ENCODE results near the gene CERS2. TPM values are rescaled to one million over a fixed set of nuclear protein-coding genes. Genes with fewer than 3 reads are reported as not detected.

CERS2 gene
- total and polyA plus RNA-seq, 10 of the 15 experiments (the other 5 are each of a cell fraction or from before 2014, with no cell fraction given): 9.2 to 87.9 (median 50.8) TPM

GRCh38 chr1:151003180-151003579 lies 28.5 kb upstream of the CERS2 start:
- Histone ChIP-seq H3K9me3 (replicated peaks; ENCODE audit: control insufficient read depth, insufficient read depth, low read length) (no peaks in the 10 kb centered on the region), H3K4me1 (ENCODE audit: control insufficient read depth, insufficient read depth, low read length) (peaks cover 7% of the 10 kb centered on the region), H2AFZ (ENCODE audit: control insufficient read depth, low read depth, low read length) (no peak overlapping the region), H3K4me3 (no peak overlapping the region), H3K27me3 (replicated peaks in 1 of 2; ENCODE audit: control insufficient read depth in 2 of 2, insufficient read depth in 2 of 2, low read length in 1 of 2) (no peaks in the 10 kb centered on the region), H3K79me2 (ENCODE audit: control insufficient read depth, insufficient read depth, low read length) (peaks cover 5% of the 10 kb centered on the region), H4K20me1 (ENCODE audit: control insufficient read depth, insufficient read depth) (no peaks in the 10 kb centered on the region), H3K9ac (ENCODE audit: control insufficient read depth, insufficient read depth, low read length) (no peak overlapping the region; the same call in 1 of the 2 replicates), H3K4me2 (ENCODE audit: control insufficient read depth, insufficient read depth) (no peak overlapping the region), H3K27ac (ENCODE audit: control insufficient read depth, insufficient read depth) (no peak overlapping the region), H3K36me3 (ENCODE audit: control insufficient read depth in 2 of 2, insufficient read depth in 2 of 2, low read length in 1 of 2) (no peaks in the 10 kb centered on the region; a peak in 1 of 4 replicates)
- no TSS peak for BruUV-seq (replicated peaks)
- ChIA-PET RAD21 (ENCODE audit: unreplicated experiment) (no interaction called here), SMC1A (ENCODE audit: uncharacterized antibody, unreplicated experiment) (interaction anchor here (0.6 kb wide), 1 partner anchor 45 kb away, joined by 3 read pairs; no protein-coding TSS in a partner anchor), CTCF (interaction anchor here (0.9 to 16.2 kb wide), 3 partner anchors 8 to 42 kb away, joined by 3 to 252 read pairs (median 4); partner anchors contain the start of genes ANXA9 and CERS2), POLR2A (interaction anchor here (0.5 kb wide), 1 partner anchor 55 kb away, joined by 3 read pairs; no protein-coding TSS in a partner anchor)
- FAIRE-seq: no peak
- intact Hi-C loops (cut with micrococcal nuclease; ENCODE audit: unreplicated experiment) (no loop called here), in situ Hi-C loops (cut with MboI) (no loop called here)
- no peak for ATAC-seq
- DNase-seq (ENCODE audit: low read depth, low spot score): no peak
- TF ChIP-seq ASH2L (IDR thresholded peaks at IDR 0.05; ENCODE audit: borderline replicate concordance, low read depth): no peak
- TF ChIP-seq, protein P1, sequence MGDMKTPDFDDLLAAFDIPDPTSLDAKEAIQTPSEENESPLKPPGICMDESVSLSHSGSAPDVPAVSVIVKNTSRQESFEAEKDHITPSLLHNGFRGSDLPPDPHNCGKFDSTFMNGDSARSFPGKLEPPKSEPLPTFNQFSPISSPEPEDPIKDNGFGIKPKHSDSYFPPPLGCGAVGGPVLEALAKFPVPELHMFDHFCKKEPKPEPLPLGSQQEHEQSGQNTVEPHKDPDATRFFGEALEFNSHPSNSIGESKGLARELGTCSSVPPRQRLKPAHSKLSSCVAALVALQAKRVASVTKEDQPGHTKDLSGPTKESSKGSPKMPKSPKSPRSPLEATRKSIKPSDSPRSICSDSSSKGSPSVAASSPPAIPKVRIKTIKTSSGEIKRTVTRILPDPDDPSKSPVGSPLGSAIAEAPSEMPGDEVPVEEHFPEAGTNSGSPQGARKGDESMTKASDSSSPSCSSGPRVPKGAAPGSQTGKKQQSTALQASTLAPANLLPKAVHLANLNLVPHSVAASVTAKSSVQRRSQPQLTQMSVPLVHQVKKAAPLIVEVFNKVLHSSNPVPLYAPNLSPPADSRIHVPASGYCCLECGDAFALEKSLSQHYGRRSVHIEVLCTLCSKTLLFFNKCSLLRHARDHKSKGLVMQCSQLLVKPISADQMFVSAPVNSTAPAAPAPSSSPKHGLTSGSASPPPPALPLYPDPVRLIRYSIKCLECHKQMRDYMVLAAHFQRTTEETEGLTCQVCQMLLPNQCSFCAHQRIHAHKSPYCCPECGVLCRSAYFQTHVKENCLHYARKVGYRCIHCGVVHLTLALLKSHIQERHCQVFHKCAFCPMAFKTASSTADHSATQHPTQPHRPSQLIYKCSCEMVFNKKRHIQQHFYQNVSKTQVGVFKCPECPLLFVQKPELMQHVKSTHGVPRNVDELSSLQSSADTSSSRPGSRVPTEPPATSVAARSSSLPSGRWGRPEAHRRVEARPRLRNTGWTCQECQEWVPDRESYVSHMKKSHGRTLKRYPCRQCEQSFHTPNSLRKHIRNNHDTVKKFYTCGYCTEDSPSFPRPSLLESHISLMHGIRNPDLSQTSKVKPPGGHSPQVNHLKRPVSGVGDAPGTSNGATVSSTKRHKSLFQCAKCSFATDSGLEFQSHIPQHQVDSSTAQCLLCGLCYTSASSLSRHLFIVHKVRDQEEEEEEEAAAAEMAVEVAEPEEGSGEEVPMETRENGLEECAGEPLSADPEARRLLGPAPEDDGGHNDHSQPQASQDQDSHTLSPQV (IDR thresholded peaks at IDR 0.05): no peak
- TF ChIP-seq MYC (IDR thresholded peaks at IDR 0.05; ENCODE audit: insufficient read depth, insufficient read length, insufficient replicate concordance, low read length, severe bottlenecking): no peak
- TF ChIP-seq FOS (IDR thresholded peaks at IDR 0.05; ENCODE audit: borderline replicate concordance, extremely low read depth, insufficient read length): no peak
- TF ChIP-seq CBX5 (IDR thresholded peaks at IDR 0.05; ENCODE audit: low read depth): no peak
- TF ChIP-seq MLLT1 (IDR thresholded peaks at IDR 0.05): no peak
- TF ChIP-seq RFX5 (IDR thresholded peaks at IDR 0.05; ENCODE audit: low read depth, low read length): no peak
- no peak for TF ChIP-seq NR2F1 (conservative IDR thresholded peaks at IDR 0.05)
- TF ChIP-seq SREBF1 (IDR thresholded peaks at IDR 0.05; ENCODE audit: low read length): no peak
- no peak for TF ChIP-seq CEBPZ (IDR thresholded peaks at IDR 0.05; ENCODE audit: low read depth, low read length)
- TF ChIP-seq, protein P2, sequence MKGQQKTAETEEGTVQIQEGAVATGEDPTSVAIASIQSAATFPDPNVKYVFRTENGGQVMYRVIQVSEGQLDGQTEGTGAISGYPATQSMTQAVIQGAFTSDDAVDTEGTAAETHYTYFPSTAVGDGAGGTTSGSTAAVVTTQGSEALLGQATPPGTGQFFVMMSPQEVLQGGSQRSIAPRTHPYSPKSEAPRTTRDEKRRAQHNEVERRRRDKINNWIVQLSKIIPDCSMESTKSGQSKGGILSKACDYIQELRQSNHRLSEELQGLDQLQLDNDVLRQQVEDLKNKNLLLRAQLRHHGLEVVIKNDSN (IDR thresholded peaks at IDR 0.05; ENCODE audit: borderline replicate concordance, extremely low read length, insufficient read depth, low read depth, low read length): no peak
- TF ChIP-seq LARP7 (IDR thresholded peaks at IDR 0.05): no peak
- no peak for TF ChIP-seq RAD51 (IDR thresholded peaks at IDR 0.05)
- no peak for TF ChIP-seq MTA3 (IDR thresholded peaks at IDR 0.05; ENCODE audit: borderline replicate concordance, low read length)

Measured in GM12878 (cell line).